ENCODE data around the gene IP6K1.

DNA sequence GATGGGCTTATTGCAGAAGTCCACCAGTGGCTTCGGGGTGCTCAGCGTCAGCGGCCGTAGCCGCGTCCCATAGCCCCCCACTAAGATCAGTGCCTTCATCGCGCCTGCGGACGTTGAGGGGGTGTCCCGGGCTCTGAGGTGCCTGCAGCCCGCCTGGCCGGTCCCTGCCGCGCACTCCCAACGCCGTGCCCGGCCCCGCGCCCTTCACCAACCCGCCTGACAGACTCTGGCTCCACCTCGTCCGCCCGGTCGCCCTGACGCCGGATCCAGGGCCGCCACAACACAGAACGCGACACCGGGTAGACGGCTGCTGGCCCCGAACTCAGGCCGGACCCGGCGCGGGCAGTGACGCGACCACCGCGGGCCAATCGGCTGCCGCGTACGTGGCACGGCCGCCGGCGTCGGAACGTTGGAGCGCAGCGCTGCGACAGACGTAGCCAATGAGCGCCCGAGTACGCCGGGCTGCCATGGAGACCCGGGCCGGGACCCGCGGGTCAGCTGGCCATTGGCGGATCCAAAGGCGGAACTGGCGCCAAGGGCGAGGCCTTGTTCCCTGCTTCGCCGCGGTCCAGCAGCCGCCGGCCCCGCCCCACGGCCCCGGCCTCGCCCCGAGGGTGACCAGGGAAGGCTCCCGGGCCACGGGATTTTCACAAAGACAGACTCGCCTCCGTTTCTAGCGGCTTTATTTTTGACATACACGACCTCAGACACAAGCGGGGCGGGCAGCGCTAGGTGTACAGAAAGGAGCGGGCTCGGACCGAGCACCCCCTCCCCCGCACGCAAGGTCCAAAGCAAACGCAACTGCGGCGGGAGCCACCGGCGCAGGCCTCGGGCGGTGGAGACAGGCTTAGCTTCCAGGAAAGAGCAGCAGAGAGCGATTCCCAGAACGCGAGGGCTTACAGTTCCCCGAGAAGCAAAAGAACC is 62.5 kb downstream of the IP6K1 start, which contains the start of gene GMPPB:
- peak; percentile 81 to 89 (median 87) for TF ChIP-seq POLR2A (IDR thresholded peaks at IDR 0.05)
- no peak for TF ChIP-seq CTCF (IDR thresholded peaks at IDR 0.05)
